Activated CD4-positive, CD25-positive, alpha-beta regulatory T cell treated with anti-CD3 and anti-CD28 coated beads, Interleukin-2, amount 50 U/mL, for 72 hours (primary cell): Measurements from ENCODE around the gene CDH13.

ENCODE experiments used
- DNase-seq: peaks from one replicate; pipeline ENCODE4 v3.0.0; 2021

Gene CDH13

GRCh38 chr16:83835586-83836566 is 1209.1 kb downstream of the CDH13 start:
- DNase-seq: no peak

GRCh38 chr16:83837566-83837965 is 1210.8 kb downstream of the CDH13 start:
- DNase-seq: no peak

- DNase-seq: no peak
These were observed 1211.4 kb downstream of the CDH13 start for GRCh38 chr16:83838151-83838550.

GRCh38 chr16:83839561-83839960 is 1212.8 kb downstream of the CDH13 start:
- no peak for DNase-seq

- no peak for DNase-seq
These were observed 1213.4 kb downstream of the CDH13 start for GRCh38 chr16:83840060-83840617.

GRCh38 chr16:83842291-83842690 is 1215.5 kb downstream of the CDH13 start:
- no peak for DNase-seq

GRCh38 chr16:83842756-83843507 is 1216.2 kb downstream of the CDH13 start:
- no peak for DNase-seq

- no peak for DNase-seq
These were observed 1216.9 kb downstream of the CDH13 start for GRCh38 chr16:83843657-83844056.

- no peak for DNase-seq
These were observed 1218.5 kb downstream of the CDH13 start for GRCh38 chr16:83845263-83845662.

GRCh38 chr16:83847371-83848225 is 1220.8 kb downstream of the CDH13 start:
- no peak for DNase-seq

- DNase-seq: no peak
These were observed 1222.7 kb downstream of the CDH13 start for GRCh38 chr16:83849421-83849820.
